Mesothelial cell of epicardium (in vitro differentiated cells): Measurements from ENCODE around the gene COX6B1. TPM values are rescaled to one million over a fixed set of nuclear protein-coding genes. Genes with fewer than 3 reads are reported as not detected.

ENCODE experiments used
- DNase-seq, 2 experiments: peaks; one replicate each; pipeline ENCODE4 v3.0.0; 2021; ENCODE audit warnings: low spot score in 2 of 2; ENCODE audit not compliant: unreplicated experiment in 2 of 2
- H3K27ac Mint-ChIP-seq: 2 replicates; pipeline ENCODE4 v1.8.0; 2021; ENCODE audit warnings: mixed read lengths
- H3K27me3 Mint-ChIP-seq: 2 replicates; pipeline ENCODE4 v1.8.0; 2021; ENCODE audit warnings: low read depth, mixed read lengths
- H3K36me3 Mint-ChIP-seq: 2 replicates; pipeline ENCODE4 v1.8.0; 2021; ENCODE audit warnings: mixed read lengths
- H3K4me1 Mint-ChIP-seq: 2 replicates; pipeline ENCODE4 v1.8.0; 2021; ENCODE audit warnings: mixed read lengths
- H3K4me3 Mint-ChIP-seq: 2 replicates; pipeline ENCODE4 v1.8.0; 2021; ENCODE audit warnings: mild to moderate bottlenecking, moderate library complexity, mixed read lengths
- H3K9me3 Mint-ChIP-seq: 2 replicates; pipeline ENCODE4 v1.8.0; 2021; ENCODE audit warnings: mixed read lengths
- total RNA-seq: library from RNA; stranded (reverse); gene quantifications from 3 replicates; pipeline ENCODE4 v1.2.1, GENCODE V29; 2021
- TF ChIP-seq, protein P1 (sequence below): fragments of 200-600 bp; sonication (generic); IDR thresholded peaks from one replicate; pipeline ENCODE4 v1.5.0; 2021; ENCODE audit warnings: antibody characterized with exemption; ENCODE audit not compliant: unreplicated experiment

Gene COX6B1
- total RNA-seq, 1 donor from 2014 or later, result 284 TPM

DNA sequence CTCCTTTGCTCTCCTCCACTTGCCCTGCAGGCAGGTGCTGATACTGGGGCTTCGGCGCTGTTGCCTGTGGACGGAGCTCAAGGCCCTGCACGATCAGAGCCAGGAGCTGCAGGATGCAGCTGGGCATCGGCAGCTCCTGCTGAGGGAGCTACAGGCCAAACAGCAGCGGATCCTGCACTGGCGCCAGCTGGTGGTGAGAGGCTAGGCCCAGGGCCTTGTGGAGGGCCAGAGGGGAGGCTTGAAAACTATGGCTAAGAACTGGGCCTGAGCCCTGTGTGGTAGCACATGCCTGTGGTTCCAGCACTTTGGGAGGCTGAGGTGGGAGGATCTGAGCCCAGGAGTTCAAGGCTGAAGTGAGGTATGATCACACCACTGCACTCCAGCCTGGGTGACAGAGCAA is 29.3 kb upstream of the COX6B1 start:
- no peak for DNase-seq
- H3K27ac Mint-ChIP-seq, result no peak overlapping the region
- H3K27me3 Mint-ChIP-seq, result no peaks in the 10 kb centered on the region
- H3K4me3 Mint-ChIP-seq, result no peak overlapping the region
- TF ChIP-seq, protein P1, sequence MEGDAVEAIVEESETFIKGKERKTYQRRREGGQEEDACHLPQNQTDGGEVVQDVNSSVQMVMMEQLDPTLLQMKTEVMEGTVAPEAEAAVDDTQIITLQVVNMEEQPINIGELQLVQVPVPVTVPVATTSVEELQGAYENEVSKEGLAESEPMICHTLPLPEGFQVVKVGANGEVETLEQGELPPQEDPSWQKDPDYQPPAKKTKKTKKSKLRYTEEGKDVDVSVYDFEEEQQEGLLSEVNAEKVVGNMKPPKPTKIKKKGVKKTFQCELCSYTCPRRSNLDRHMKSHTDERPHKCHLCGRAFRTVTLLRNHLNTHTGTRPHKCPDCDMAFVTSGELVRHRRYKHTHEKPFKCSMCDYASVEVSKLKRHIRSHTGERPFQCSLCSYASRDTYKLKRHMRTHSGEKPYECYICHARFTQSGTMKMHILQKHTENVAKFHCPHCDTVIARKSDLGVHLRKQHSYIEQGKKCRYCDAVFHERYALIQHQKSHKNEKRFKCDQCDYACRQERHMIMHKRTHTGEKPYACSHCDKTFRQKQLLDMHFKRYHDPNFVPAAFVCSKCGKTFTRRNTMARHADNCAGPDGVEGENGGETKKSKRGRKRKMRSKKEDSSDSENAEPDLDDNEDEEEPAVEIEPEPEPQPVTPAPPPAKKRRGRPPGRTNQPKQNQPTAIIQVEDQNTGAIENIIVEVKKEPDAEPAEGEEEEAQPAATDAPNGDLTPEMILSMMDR, result no peak
- H3K36me3 Mint-ChIP-seq, result peaks cover 7% of the 10 kb centered on the region
- H3K4me1 Mint-ChIP-seq, result no peaks in the 10 kb centered on the region
- H3K9me3 Mint-ChIP-seq, result no peaks in the 10 kb centered on the region

- H3K27ac Mint-ChIP-seq, result no peak overlapping the region
- H3K4me3 Mint-ChIP-seq, result no peak overlapping the region
- no peak for DNase-seq
- no peaks in the 10 kb centered on the region for H3K4me1 Mint-ChIP-seq
- no peaks in the 10 kb centered on the region for H3K9me3 Mint-ChIP-seq
- H3K36me3 Mint-ChIP-seq, result peaks cover 7% of the 10 kb centered on the region
- no peaks in the 10 kb centered on the region for H3K27me3 Mint-ChIP-seq
- TF ChIP-seq, protein P1, result no peak
Observed at GRCh38 chr19:35619290-35619923, 28.7 kb upstream of the COX6B1 start.

GRCh38 chr19:35620001-35620400 is 28.1 kb upstream of the COX6B1 start:
- Mint-ChIP-seq H3K36me3 (peaks cover 7% of the 10 kb centered on the region), H3K9me3 (no peaks in the 10 kb centered on the region), H3K27me3 (no peaks in the 10 kb centered on the region), H3K27ac (no peak overlapping the region), H3K4me3 (no peak overlapping the region), H3K4me1 (no peaks in the 10 kb centered on the region)
- no peak for DNase-seq
- TF ChIP-seq, protein P1, result no peak

DNA sequence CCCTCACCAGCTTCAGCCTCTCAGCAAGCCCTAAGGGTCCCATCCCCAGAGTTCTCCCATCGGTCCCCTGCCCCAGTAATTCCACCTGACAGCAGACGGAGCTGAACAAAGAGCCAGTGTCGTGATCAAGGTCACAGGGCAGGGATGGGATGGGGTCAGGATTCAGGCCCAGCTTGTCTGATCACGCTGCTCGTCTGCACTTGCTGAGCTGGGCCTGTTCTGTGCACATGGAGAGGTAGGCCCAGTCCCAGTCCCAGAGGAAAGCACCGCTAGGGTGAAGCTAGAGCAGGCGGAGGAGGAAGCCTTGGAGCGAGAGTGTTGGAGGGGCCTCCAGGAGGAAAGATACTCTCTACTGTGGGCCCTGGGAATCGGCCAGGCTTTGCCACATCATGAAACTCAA is 26.4 kb upstream of the COX6B1 start:
- H3K4me1 Mint-ChIP-seq, result no peaks in the 10 kb centered on the region
- TF ChIP-seq, protein P1, result no peak
- DNase-seq, result no peak
- no peak overlapping the region for H3K27ac Mint-ChIP-seq
- no peaks in the 10 kb centered on the region for H3K27me3 Mint-ChIP-seq
- no peak overlapping the region for H3K4me3 Mint-ChIP-seq
- no peaks in the 10 kb centered on the region for H3K9me3 Mint-ChIP-seq
- H3K36me3 Mint-ChIP-seq, result peaks cover 2% of the 10 kb centered on the region

GRCh38 chr19:35622750-35623149 is 25.4 kb upstream of the COX6B1 start:
- Mint-ChIP-seq H3K27me3 (no peaks in the 10 kb centered on the region), H3K4me1 (no peaks in the 10 kb centered on the region)
- TF ChIP-seq, protein P1, result no peak

More at GRCh38 chr19:35622750-35623149, 25.4 kb upstream of the COX6B1 start:
- Mint-ChIP-seq H3K9me3 (no peaks in the 10 kb centered on the region), H3K36me3 (peaks cover 2% of the 10 kb centered on the region), H3K4me3 (no peak overlapping the region), H3K27ac (no peak overlapping the region)
- no peak for DNase-seq
